ENCODE results near the gene PPP4R4.
"Not testable (repeated sequence)": the region's sequence is repeated elsewhere in the genome, so short reads cannot be mapped to it uniquely, and the experiment has no call there.

Gene PPP4R4

DNA sequence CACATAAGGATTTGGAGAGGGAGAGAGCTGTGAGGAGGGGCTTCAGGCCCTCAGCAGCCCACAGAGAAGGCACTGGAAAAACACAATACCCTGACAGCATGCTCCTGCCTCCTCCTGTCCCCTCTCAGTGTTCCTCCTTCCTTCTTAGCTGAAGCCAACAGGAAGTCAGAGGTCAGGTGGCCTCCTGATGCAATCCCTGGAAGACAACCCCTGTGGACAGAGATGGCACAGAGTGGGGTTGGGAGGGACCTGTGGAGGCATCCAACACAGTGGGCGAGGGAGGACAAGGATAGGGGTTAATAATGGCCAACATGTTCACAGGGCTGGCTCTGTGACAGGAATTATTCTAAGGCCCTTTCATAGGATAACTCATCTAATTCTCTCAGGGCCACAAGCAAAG, 29.4 kb upstream of the PPP4R4 start:
- H3K4me3 ChIP-seq (ENCODE audit: low read length): no peak overlapping the region
- TF ChIP-seq, protein P1, sequence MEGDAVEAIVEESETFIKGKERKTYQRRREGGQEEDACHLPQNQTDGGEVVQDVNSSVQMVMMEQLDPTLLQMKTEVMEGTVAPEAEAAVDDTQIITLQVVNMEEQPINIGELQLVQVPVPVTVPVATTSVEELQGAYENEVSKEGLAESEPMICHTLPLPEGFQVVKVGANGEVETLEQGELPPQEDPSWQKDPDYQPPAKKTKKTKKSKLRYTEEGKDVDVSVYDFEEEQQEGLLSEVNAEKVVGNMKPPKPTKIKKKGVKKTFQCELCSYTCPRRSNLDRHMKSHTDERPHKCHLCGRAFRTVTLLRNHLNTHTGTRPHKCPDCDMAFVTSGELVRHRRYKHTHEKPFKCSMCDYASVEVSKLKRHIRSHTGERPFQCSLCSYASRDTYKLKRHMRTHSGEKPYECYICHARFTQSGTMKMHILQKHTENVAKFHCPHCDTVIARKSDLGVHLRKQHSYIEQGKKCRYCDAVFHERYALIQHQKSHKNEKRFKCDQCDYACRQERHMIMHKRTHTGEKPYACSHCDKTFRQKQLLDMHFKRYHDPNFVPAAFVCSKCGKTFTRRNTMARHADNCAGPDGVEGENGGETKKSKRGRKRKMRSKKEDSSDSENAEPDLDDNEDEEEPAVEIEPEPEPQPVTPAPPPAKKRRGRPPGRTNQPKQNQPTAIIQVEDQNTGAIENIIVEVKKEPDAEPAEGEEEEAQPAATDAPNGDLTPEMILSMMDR (conservative IDR thresholded peaks at IDR 0.05; ENCODE audit: low read length): no peak
- DNase-seq (ENCODE audit: low read depth): no peak

DNA sequence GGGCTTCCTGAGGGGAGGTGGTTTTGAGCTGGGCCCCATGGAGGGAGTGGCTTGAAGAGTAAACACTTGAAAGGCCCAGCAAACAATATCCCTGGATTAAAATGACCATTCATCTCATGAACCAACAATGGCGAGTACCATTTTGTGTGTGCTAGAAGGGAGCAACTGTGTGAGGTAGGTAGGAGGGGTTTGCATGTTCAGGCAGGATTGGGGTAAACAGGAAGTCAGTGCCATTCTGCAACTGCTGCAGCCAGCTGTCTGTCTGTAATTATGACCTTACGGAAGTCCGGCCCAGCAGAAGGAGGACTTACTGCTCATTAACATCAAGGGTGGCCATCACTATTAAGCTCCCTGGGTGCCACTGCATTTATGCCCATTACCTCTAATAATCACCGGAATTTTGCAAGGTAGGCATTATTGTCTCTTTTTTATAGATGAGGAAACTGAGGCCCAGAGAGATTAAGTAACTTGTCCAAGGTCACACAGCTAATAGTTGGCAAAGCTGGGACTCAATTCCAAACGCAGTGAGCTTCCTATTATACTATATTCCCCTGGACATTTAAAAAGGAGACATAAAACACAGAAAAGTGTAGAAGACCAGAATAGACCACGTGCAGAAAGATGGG, 28.1 kb upstream of the PPP4R4 start:
- TF ChIP-seq, protein P1 (conservative IDR thresholded peaks at IDR 0.05; ENCODE audit: low read length): no peak
- no peak for DNase-seq (ENCODE audit: low read depth)
- no peak overlapping the region for H3K4me3 ChIP-seq (ENCODE audit: low read length)

DNA sequence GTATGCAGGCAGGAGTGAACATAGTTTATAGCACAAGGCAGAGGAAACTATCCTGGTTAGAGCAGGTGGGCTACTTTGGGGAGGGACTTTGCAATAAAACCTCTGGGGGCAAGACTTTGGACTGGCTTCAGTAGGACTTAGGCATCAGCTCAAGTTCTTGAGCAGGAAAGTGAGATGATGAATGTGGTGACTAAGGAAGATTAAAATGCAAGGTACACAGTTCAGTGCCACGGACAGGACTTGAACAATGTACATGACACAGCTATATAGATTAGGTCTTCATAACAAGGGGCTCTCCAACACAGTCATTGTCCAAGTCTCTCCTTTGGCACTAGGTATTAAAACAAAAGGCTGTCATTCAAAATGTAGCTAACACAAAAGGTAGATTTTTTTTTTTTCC, 21.4 kb upstream of the PPP4R4 start:
- H3K4me3 ChIP-seq (ENCODE audit: low read length): no peak overlapping the region
- no peak for DNase-seq (ENCODE audit: low read depth)
- TF ChIP-seq, protein P1 (conservative IDR thresholded peaks at IDR 0.05; ENCODE audit: low read length): no peak

DNA sequence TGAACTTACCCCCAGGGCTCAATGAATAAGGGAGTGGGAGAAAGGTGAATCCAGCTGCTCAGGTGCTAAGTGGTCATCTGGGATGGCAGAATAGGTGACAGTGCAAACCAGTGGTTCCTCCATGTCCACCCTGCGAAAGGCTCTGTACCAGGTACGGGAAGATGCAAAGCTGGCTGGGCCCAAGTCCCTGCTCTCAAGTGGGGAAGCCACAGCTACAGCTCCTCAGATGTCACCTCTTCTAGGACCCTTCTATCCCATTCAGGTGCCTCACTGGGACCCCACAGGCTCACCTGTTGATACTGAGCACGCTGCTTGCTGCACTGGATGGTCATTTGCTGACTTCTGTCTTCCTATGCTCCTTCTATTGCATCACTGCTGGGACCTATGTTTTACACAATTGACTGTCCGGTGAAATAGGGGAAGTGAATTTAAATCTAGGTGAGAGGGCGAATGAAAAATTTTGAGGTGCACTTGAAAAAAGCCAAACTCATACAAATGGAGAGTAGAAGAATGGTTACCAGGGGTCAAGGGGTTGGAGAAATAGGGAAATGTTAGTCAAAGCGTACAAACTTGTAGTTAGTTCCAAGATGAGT, 20.3 kb upstream of the PPP4R4 start:
- no peak overlapping the region for H3K4me3 ChIP-seq (ENCODE audit: low read length)
- TF ChIP-seq, protein P1 (conservative IDR thresholded peaks at IDR 0.05; ENCODE audit: low read length): no peak
- DNase-seq (ENCODE audit: low read depth): no peak

DNA sequence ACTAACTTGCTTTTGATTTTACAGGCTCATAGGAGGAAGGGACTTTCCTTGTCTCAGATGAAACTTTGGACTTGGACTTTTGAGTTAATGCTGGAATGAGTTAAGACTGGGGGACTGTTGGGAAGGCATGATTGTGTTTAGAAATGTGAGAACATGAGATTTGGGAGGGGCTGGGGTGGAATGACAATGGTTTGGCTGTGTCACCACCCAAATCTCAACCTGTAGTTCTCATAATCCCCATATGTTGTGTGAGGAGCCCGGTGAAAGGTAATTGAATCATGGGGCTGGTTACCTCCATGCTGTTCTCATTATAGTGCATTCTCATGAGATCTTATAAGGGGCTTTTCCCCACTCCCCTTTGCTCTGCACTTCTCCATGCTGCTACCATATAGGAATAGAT, 18.0 kb upstream of the PPP4R4 start:
- DNase-seq (ENCODE audit: low read depth); H3K4me3 ChIP-seq (ENCODE audit: low read length): not testable (repeated sequence)

DNA sequence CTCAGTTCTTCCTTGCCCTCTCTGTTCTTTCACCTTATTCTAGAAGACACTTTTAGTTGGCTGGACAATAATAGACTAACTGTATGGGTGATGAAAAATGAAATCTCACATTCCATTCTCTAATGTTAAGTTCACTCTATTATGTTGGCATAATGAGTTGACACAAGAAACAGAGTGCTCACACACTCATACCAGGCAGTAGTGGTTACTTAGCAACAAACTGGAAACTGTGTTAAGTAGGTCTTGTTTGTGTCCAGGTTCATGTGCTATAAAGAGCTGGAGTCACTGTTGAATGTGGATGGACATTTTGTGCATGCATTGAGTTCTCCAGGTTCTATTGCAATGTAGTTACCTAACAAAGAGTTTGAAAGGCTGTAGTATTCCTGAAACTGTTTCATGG, 16.9 kb upstream of the PPP4R4 start:
- no peak for DNase-seq (ENCODE audit: low read depth)
- TF ChIP-seq, protein P1 (conservative IDR thresholded peaks at IDR 0.05; ENCODE audit: low read length): no peak
- H3K4me3 ChIP-seq (ENCODE audit: low read length): no peak overlapping the region

DNA sequence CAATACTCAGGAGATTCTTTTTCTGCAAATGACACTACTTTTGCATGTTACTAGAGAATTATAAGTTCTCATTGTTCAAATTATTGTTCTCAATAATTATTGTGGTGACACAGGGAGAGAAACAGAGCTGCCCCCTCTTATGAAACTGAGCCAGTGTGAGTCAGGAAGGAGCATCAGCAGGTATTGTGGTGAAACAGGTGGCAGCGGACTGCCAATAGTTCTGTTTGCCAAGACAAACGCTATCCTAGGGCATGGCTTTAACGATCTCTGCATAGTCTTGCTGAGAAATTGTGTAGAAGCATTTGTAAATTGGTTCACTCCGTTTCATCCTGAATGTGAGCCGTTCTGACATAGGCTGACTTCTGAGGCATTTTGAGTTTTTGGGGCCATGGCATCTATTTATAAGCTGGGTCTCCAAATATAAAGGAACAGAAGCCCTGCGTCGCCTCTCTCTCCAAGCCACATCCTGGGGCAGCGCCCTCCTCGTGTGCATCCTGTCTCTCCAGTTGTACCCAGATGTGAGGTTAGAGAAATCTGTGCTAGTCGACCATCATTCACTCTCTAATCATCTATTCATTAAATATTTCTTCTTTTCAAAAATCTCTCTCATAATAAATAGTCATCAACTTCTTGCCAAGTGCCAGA, 15.8 kb upstream of the PPP4R4 start:
- TF ChIP-seq, protein P1 (conservative IDR thresholded peaks at IDR 0.05; ENCODE audit: low read length): no peak
- H3K4me3 ChIP-seq (ENCODE audit: low read length): no peak overlapping the region
- DNase-seq (ENCODE audit: low read depth): no peak
